Femur (tissue), 1 donor: ENCODE data around the gene PLEKHN1.
"Not testable (repeated sequence)": the region's sequence is repeated elsewhere in the genome, so short reads cannot be mapped to it uniquely, and the experiment has no call there.

Source experiments
- DNase-seq: peaks from one replicate; pipeline ENCODE4 v3.0.0-alpha.2; 2017

The PLEKHN1 gene

GRCh38 chr1:1013105-1013921 is 47.0 kb downstream of the PLEKHN1 start, which contains the start of gene ISG15:
TSS of gene ISG15 (plus strand) at chr1:1013497. CDS start at chr1:1013574, 77 bp downstream.
- DNase-seq, result peak; percentile 95

GRCh38 chr1:1013922-1014648 is 47.8 kb downstream of the PLEKHN1 start:
- peak; percentile 50 for DNase-seq

DNA sequence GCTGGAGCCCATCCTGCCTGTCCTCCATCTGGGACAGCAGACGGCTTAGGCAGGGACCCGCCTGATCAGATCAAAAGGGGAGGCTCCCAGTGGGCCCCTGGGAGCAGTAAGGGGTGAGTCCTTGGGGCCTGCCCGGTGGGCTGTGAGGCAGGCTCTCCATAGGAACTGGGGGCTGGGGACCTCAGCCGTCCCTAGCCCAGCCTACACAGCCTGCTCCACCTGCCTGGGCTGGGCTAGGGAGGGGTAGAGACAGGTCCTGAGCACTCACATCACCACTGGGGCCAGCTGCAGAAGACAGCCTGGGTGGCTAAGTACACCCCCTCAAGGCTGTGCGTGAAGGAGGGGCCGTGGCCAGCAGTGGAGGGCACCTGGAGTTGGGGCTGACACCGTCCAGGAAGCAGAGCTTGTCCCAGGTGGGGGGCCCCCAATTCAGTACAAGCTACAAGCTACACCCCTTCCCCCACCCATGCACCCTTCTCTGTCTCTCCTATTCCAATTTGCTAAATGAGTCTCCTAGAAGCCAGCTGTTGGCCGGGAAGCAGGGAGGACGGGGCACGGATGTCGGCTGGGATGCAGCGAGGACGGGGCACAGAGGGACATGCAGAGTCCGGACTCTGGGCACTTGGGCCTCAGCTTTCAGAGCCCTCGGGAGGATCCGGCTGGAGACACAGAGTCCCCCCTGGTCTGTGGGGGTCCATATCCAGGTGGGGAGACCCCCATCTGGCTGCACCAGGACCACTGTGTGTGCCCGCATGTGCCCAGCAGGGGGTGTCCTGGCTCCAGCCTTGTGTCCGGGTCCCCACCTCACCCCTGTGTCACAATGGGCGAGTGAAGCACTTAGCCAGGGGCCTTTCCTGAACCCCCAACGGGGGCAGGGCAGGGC is 48.8 kb downstream of the PLEKHN1 start:
- no peak for DNase-seq

DNA sequence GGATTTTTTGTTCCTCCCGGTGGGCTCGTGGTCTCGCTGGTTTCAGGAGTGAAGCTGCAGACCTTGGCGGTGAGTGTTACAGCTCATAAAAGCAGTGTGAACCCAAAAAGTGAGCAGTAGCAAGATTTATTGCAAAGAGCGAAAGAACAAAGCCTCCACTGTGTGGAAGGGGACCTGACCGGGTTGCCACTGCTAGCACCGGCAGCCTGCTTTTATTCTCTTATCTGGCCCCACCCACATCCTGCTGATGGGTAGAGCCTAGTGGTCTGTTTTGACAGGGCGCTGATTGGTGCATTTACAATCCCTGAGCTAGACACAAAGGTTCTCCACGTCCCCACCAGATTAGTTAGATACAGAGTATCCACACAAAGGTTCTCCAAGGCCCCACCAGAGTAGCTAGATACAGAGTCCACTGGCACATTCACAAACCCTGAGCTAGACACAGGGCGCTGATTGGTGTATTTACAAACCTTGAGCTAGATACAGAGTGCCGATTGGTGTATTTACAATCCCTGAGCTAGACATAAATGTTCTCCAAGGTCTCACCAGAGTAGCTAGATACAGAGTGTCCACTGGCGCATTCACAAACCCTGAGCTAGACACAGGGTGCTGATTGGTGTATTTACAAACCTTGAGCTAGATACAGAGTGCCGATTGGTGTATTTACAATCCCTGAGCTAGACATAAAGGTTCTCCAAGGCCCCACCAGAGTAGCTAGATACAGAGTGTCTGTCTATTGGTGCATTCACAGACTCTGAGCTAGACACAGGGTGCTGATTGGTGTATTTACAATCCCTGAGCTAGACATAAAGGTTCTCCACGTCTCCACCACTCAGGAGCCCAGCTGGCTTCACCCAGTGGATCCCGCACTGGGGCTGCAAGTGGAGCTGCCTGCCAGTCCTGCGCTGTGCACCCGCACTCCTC is 51.4 kb downstream of the PLEKHN1 start:
- not testable (repeated sequence) for DNase-seq

DNA sequence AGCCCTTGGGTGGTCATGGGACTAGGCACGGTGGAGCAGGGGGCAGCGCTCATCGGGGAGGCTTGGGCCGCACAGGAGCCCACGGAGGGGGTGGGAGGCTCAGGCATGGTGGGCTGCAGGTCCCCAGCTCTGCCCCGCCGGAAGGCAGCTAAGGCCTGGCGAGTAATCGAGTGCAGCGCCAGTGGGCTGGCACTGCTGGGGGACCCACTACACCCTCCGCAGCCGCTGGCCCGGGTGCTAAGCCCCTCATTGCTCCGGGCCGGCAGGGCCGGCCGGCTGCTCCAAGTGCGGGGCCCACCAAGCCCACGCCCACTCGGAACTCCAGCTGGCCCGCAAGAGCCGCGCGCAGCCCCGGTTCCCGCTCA is 52.0 kb downstream of the PLEKHN1 start:
- DNase-seq, result not testable (repeated sequence)

- peak; percentile 90 for DNase-seq
Measured at GRCh38 chr1:1019122-1019999, 53.1 kb downstream of the PLEKHN1 start.

DNA sequence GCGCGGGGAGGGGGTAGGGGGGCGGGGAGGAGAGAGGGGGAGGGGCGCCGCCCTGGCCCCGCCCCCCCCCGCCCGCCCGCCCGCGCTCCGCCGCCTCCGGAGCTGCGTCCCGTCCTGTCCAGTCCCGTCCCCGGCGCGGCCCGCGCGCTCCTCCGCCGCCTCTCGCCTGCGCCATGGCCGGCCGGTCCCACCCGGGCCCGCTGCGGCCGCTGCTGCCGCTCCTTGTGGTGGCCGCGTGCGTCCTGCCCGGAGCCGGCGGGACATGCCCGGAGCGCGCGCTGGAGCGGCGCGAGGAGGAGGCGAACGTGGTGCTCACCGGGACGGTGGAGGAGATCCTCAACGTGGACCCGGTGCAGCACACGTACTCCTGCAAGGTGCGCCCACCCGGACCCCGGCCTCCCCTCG is 53.7 kb downstream of the PLEKHN1 start, which contains the start of gene AGRN:
TSS of gene AGRN (plus strand) at position 121 of the 405 bp plus-strand sequence. CDS start at position 174, 53 bp downstream.
- no peak for DNase-seq

GRCh38 chr1:1020415-1021009 is 54.2 kb downstream of the PLEKHN1 start:
- DNase-seq, result no peak

GRCh38 chr1:1021010-1021919 is 55.0 kb downstream of the PLEKHN1 start:
- DNase-seq, result peak; percentile 85

- no peak for DNase-seq
Measured at GRCh38 chr1:1021920-1022259, 55.6 kb downstream of the PLEKHN1 start.

DNA sequence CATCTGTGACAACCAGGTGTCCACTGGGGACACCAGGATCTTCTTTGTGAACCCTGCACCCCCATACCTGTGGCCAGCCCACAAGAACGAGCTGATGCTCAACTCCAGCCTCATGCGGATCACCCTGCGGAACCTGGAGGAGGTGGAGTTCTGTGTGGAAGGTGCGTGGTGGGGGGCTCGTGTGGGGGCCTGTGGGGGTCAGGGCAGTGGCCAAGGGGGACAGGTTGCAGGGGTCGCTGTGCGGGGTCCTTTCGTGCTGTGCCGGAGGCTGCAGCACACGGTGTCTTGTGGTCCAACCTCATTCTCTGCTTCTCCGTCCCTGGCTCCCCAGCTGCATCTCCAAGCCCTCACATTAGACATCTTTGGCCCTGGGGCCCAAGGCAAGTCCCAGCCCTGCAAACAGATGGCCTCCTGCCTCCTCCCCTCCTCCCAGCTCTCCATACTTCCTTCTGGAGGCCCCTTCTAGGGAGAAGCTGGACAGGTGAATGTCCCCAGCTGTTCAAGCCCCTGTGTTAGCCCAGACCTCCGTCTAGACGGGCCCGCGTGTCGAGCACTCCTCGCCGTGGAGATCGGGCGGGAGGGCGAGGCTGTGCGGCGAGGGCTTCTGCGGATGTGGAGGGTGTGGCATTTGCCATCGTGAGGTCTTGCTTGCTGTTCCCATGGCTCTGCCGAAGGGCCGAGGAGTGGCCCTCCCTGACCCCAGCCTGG is 56.2 kb downstream of the PLEKHN1 start:
- DNase-seq, result no peak

GRCh38 chr1:1023700-1024099 is 57.4 kb downstream of the PLEKHN1 start:
- DNase-seq, result no peak

DNA sequence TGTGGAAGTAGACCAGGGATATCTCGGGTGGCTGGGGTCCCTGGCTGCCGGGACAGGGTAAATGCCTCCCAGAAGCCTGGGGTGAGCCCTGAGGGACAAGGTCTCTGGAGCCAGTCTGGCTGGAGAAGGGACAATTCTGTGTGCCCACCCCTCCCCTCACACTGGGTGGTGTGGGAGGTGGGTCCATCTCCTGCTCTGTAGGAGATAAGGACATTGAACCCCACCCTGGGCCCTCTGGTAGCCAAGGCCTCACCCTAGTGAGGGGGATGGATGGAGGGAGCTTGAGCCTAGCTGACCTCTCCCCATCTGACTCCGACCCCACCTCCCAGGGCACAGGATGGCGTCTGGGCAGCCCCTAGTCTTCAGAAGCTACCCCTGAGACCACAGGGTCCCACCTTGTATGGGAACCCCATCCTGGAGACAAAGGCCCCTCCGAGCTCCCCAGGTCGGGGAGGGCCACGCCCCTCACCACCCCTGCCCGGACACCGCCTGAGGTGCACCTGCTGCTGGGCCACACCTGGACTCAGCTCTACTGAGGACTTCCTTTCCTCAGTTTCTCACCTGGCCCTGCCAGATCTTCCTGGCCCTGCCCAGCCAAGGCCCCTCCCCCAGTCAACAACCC is 58.0 kb downstream of the PLEKHN1 start:
- DNase-seq, result no peak

DNA sequence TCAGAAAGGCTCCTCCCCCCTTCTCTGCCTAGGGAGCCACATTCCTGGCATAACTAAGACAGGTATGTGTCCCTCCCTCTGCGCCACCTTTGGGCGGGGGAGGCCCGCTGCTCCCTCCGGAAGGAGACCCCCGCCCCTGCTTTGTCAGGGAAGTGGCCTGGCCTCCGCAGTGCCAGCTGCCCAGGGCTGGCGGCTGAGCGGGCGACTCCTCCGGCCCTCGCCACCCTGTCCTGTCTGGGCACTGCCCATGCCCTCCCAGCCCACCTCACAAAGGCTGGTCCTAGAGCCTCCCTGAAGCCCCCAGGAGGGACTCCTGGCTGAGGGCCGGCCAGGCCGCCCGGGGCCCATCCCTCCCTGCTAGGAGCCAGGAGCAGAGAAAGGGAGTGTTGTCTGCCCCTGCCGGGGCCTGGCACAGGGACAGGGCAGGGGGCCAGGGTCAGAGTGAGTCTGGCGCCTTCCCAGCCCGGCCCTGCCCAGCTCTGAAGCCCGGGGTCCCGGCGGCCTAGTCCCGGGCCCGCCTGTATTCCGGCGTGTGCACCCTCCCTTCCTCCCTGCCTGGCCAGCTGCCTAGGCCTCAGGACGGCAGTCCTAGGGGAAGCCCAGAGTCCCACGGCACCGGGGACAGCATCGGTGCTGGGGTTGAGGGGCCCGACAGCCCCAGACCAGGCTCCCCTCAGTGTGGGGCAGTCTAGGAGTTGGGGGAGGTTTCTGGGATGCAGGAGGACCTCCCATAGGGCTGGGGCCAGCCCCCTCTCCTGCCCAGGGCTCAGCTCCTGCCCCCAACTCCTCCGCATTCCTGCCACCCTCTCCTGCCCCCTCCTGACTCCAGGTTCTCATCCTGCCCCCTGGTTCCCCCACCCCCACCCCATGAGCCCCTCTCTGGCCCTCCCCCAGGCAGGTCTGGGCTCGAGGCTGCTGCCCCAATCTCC is 58.8 kb downstream of the PLEKHN1 start:
- DNase-seq, result no peak
